ENCODE data around the gene PMIS2.

GRCh38 chr19:35612224-35612558 is 26.2 kb downstream of the PMIS2 start:
- TF ChIP-seq POLR2A (IDR thresholded peaks at IDR 0.05) (no peak), CTCF (IDR thresholded peaks at IDR 0.05) (no peak)
